GM12878 (cell line): ENCODE data around the gene PDZD2. TPM values are rescaled to one million over a fixed set of nuclear protein-coding genes. Genes with fewer than 3 reads are reported as not detected.

Source experiments
- ATAC-seq: fragments of 200-7000 bp; cut with Tn5 transposase; 3 replicates; pipeline ENCODE4 v1.9.1; 2020; ENCODE audit warnings: mild to moderate bottlenecking, moderate library complexity
- BruUV-seq: library from RNA; stranded (reverse); fragments of 400-500 nt; replicated peaks from 2 replicates; lab custom pipeline; 2021; lab: Mats Ljungman, UMichigan
- CTCF ChIA-PET: fragments of 300-600 bp; sonication (Branson Sonifier 250); formaldehyde crosslinking; extraction: SDS; loops from one replicate; lab custom pipeline; 2021; ENCODE audit warnings: inconsistent platforms; lab: Yijun Ruan, JAX
- POLR2A ChIA-PET: fragments of 350-600 bp; formaldehyde crosslinking; extraction: SDS; loops from one replicate; lab custom pipeline; 2021; ENCODE audit warnings: inconsistent platforms; lab: Charles Lee
- RAD21 ChIA-PET: fragments of 300-600 bp; sonication (Branson Sonifier 250); formaldehyde crosslinking; loops from one replicate; lab custom pipeline; 2023; ENCODE audit warnings: antibody characterized with exemption; ENCODE audit not compliant: unreplicated experiment; lab: Charles Lee
- SMC1A ChIA-PET: fragments of 300-600 bp; sonication (Branson Sonifier 250); formaldehyde crosslinking; loops from one replicate; lab custom pipeline; 2023; ENCODE audit not compliant: unreplicated experiment, uncharacterized antibody; lab: Charles Lee
- DNase-seq: peaks from one replicate; pipeline ENCODE4 v3.0.0-alpha.2; 2011; ENCODE audit warnings: low read depth, low spot score
- FAIRE-seq: peaks from 3 replicates; lab custom pipeline; 2011; peaks lifted over from hg19 to GRCh38; lab: Jason Lieb, UNC
- H2AFZ ChIP-seq: 2 replicates; pipeline ENCODE4 v1.6.0; 2011; ENCODE audit warnings: low read depth, low read length, control low read depth; ENCODE audit not compliant: control insufficient read depth
- H3K27ac ChIP-seq: 2 replicates; pipeline ENCODE4 v1.5.1; 2011; ENCODE audit warnings: control low read depth; ENCODE audit not compliant: control insufficient read depth, insufficient read depth
- H3K27me3 ChIP-seq, 2 experiments: replicated peaks in 1 of 2; 2 replicates each; pipeline versions ENCODE4 v1.6.0 to v1.6.1; 2011; ENCODE audit warnings: low read length in 1 of 2; ENCODE audit not compliant: control insufficient read depth in 2 of 2, insufficient read depth in 2 of 2
- H3K36me3 ChIP-seq, 2 experiments: 2 replicates each; pipeline ENCODE4 v1.5.1; 2011; ENCODE audit warnings: low read length in 1 of 2; ENCODE audit not compliant: control insufficient read depth in 2 of 2, insufficient read depth in 2 of 2
- H3K4me1 ChIP-seq: 2 replicates; pipeline ENCODE4 v1.6.1; 2011; ENCODE audit warnings: mild to moderate bottlenecking, low read length, moderate library complexity, mixed read lengths; ENCODE audit not compliant: control insufficient read depth, insufficient read depth
- H3K4me2 ChIP-seq: 2 replicates; pipeline ENCODE4 v1.6.0; 2011; ENCODE audit warnings: control low read depth; ENCODE audit not compliant: control insufficient read depth, insufficient read depth
- H3K4me3 ChIP-seq: fragments of 200-600 bp; sonication (generic); 2 replicates; pipeline ENCODE4 v1.5.1; 2016
- H3K79me2 ChIP-seq: 2 replicates; pipeline ENCODE4 v1.6.0; 2011; ENCODE audit warnings: low read length; ENCODE audit not compliant: control insufficient read depth, insufficient read depth
- H3K9ac ChIP-seq: 2 replicates; pipeline ENCODE4 v1.8.0; 2011; ENCODE audit warnings: low read length, control low read depth, mixed read lengths; ENCODE audit not compliant: control insufficient read depth, insufficient read depth
- H3K9me3 ChIP-seq: replicated peaks from 3 replicates; pipeline ENCODE4 v1.5.1; 2011; ENCODE audit warnings: mild to moderate bottlenecking, low read length; ENCODE audit not compliant: control insufficient read depth, insufficient read depth
- H4K20me1 ChIP-seq: 2 replicates; pipeline ENCODE4 v1.6.0; 2011; ENCODE audit not compliant: control insufficient read depth, insufficient read depth
- BCLAF1 ChIP-seq: fragments of 450-650 bp; IDR thresholded peaks from 2 replicates; pipeline ENCODE4 v1.6.1; 2017; ENCODE audit warnings: antibody characterized with exemption, mild to moderate bottlenecking, moderate library complexity
- KLF5 ChIP-seq: fragments of 450-650 bp; IDR thresholded peaks from 2 replicates; pipeline ENCODE4 v1.6.1; 2014; ENCODE audit warnings: mild to moderate bottlenecking; ENCODE audit not compliant: partially characterized antibody
- REST ChIP-seq: IDR thresholded peaks from 2 replicates; pipeline ENCODE4 v1.6.1; 2012; ENCODE audit warnings: mild to moderate bottlenecking, low read depth, low read length
- WGBS: methylation state at CpG from one replicate; pipeline ENCODE4 v1.1.6; 2016; ENCODE audit warnings: low lambda C conversion rate; ENCODE audit not compliant: insufficient replicate concordance, insufficient coverage; ENCODE audit errors: missing lambda C conversion rate; 5-methylcytosine and 5-hydroxymethylcytosine counted together
- in situ Hi-C: fragments of 300-500 bp; cut with MboI; formaldehyde crosslinking; loops from 9 replicates; pipeline ENCODE4 v1.14.3; 2018; ENCODE audit warnings: mixed read lengths
- intact Hi-C: fragments of 100-400 bp; cut with micrococcal nuclease; formaldehyde crosslinking; loops from one replicate; pipeline ENCODE4 v1.14.2; 2022; ENCODE audit not compliant: unreplicated experiment
- polyA plus RNA-seq, 11 experiments: library from polyadenylated mRNA; depleted of rRNA in 4 of 11; unstranded in 6 of 11; stranded (reverse) in 5 of 11; fragments of >200 nt; fragmentation: Nextera tagmentation in 4 of 11; fragmentation: Illumina TruSeq in 1 of 11; extraction: Ambion mirVana in 4 of 11; extraction: Trizol in 1 of 11; gene quantifications; 1 replicate in 1 of 11; 2 replicates in 10 of 11; pipeline versions ENCODE4 v1.2.1 to v1.2.3, GENCODE V29; 2011 to 2016; ENCODE audit warnings: inconsistent platforms in 2 of 11, missing spikeins in 2 of 11, low read depth in 1 of 11
- total RNA-seq, 4 experiments: library from RNA; depleted of rRNA in 3 of 4; stranded (reverse); fragments of >200 nt in 3 of 4; fragmentation: Illumina TruSeq in 1 of 4; extraction: Trizol in 1 of 4; gene quantifications; 2 replicates each; pipeline versions ENCODE4 v1.2.1 to v1.2.3, GENCODE V29; 2013 to 2021

The PDZD2 gene
- total and polyA plus RNA-seq, 10 of the 15 experiments (the other 5 are each of a cell fraction or from before 2014, with no cell fraction given), result 0.01 to 0.58 (median 0.29) TPM; not detected in 3

GRCh38 chr5:31626156-31626555 lies 12.8 kb upstream of the PDZD2 start:
- Histone ChIP-seq H3K4me2 (no peak overlapping the region), H3K27me3 (no peaks in the 10 kb centered on the region; a peak in 1 of 4 replicates), H3K9ac (no peak overlapping the region), H3K36me3 (no peaks in the 10 kb centered on the region), H3K79me2 (no peaks in the 10 kb centered on the region), H3K4me3 (no peak overlapping the region), H2AFZ (no peak overlapping the region), H3K27ac (no peak overlapping the region), H3K4me1 (no peaks in the 10 kb centered on the region), H4K20me1 (no peaks in the 10 kb centered on the region), H3K9me3 (no peaks in the 10 kb centered on the region)
- ChIA-PET RAD21 (no interaction called here), SMC1A (interaction anchor here (0.7 kb wide), 1 partner anchor 74 kb away, joined by 3 read pairs; no protein-coding TSS in a partner anchor), POLR2A (no interaction called here), CTCF (no interaction called here)
- in situ Hi-C loops, result no loop called here
- DNase-seq (no peak), ATAC-seq (no peak), FAIRE-seq (no peak)
- WGBS, result 4% methylated on average over 3 of the region's 3 CpGs
- intact Hi-C loops, result no loop called here
- TF ChIP-seq BCLAF1 (no peak), REST (no peak), KLF5 (no peak)
- BruUV-seq, result no TSS peak
